Activated T-helper 1 cell treated with anti-CD3 and anti-CD28 coated beads, Interleukin-2, amount 50 U/mL, for 16 hours (primary cell): ENCODE data around the gene RBP5.

ENCODE experiments used
- DNase-seq, 2 donors: peaks; one replicate each; pipeline ENCODE4 v3.0.0-alpha.2; 2020; ENCODE audit warnings: low read depth in 1 of 2, low spot score in 1 of 2

Gene RBP5

GRCh38 chr12:7128681-7129286 is at the start of gene RBP5:
TSS of gene RBP5 (minus strand) at chr12:7128889. CDS start at chr12:7128775, 114 bp downstream.
- no peak for DNase-seq

GRCh38 chr12:7178481-7178880 is 49.8 kb upstream of the RBP5 start:
- no peak for DNase-seq

- DNase-seq, result no peak
Observed at GRCh38 chr12:7176595-7176994, 47.9 kb upstream of the RBP5 start.

GRCh38 chr12:7175493-7175892 is 46.8 kb upstream of the RBP5 start:
- DNase-seq, result no peak

- DNase-seq, result no peak
Observed at GRCh38 chr12:7171854-7172253, 43.2 kb upstream of the RBP5 start.

GRCh38 chr12:7169951-7170350 is 41.3 kb upstream of the RBP5 start:
- DNase-seq, result no peak

GRCh38 chr12:7162691-7163114 is 34.0 kb upstream of the RBP5 start:
- no peak for DNase-seq

- no peak for DNase-seq
Observed at GRCh38 chr12:7161811-7162210, 33.1 kb upstream of the RBP5 start.

GRCh38 chr12:7161327-7161726 is 32.6 kb upstream of the RBP5 start:
- no peak for DNase-seq

- no peak for DNase-seq
Observed at GRCh38 chr12:7160183-7160582, 31.5 kb upstream of the RBP5 start.

GRCh38 chr12:7158781-7159609 is 30.3 kb upstream of the RBP5 start:
- no peak for DNase-seq

GRCh38 chr12:7157391-7157790 is 28.7 kb upstream of the RBP5 start:
- DNase-seq, result no peak

GRCh38 chr12:7156259-7157197 is 27.8 kb upstream of the RBP5 start:
- DNase-seq, result no peak

GRCh38 chr12:7155471-7156034 is 26.9 kb upstream of the RBP5 start:
- no peak for DNase-seq

GRCh38 chr12:7154901-7155470 is 26.3 kb upstream of the RBP5 start:
- no peak for DNase-seq

- no peak for DNase-seq
Observed at GRCh38 chr12:7154042-7154441, 25.4 kb upstream of the RBP5 start.

GRCh38 chr12:7152818-7153217 is 24.1 kb upstream of the RBP5 start:
- no peak for DNase-seq

GRCh38 chr12:7151532-7151931 is 22.8 kb upstream of the RBP5 start:
- DNase-seq, result no peak

GRCh38 chr12:7150841-7151240 is 22.2 kb upstream of the RBP5 start:
- no peak for DNase-seq

GRCh38 chr12:7150356-7150755 is 21.7 kb upstream of the RBP5 start:
- DNase-seq, result no peak

- DNase-seq, result no peak
Observed at GRCh38 chr12:7146906-7147305, 18.2 kb upstream of the RBP5 start.
